NB4 (cell line): Measurements from ENCODE around the gene CMSS1.

Experiments
- CTCF ChIP-seq: IDR thresholded peaks from one replicate; pipeline ENCODE4 v1.5.1; 2012; ENCODE audit warnings: low read depth, low read length
- MAX ChIP-seq: IDR thresholded peaks from 2 replicates; pipeline ENCODE4 v1.6.1; 2011; ENCODE audit warnings: low read depth, low read length
- MYC ChIP-seq: IDR thresholded peaks from 2 replicates; pipeline ENCODE4 v1.6.1; 2011; ENCODE audit warnings: low read depth, low read length
- POLR2A ChIP-seq: IDR thresholded peaks from 2 replicates; pipeline ENCODE4 v1.6.1; 2011; ENCODE audit warnings: mild to moderate bottlenecking; ENCODE audit not compliant: insufficient read length; ENCODE audit errors: extremely low read depth

- TF ChIP-seq CTCF (no peak), POLR2A (no peak), MYC (no peak), MAX (no peak)
Observed at GRCh38 chr3:99846477-99847160, 29.0 kb downstream of the CMSS1 start.
